NOMO-1 treated with DMSO at 0.1 percent for 48 hours (cell line): Measurements from ENCODE around the gene MAPK12.
A peak's percentile ranks its signal among the peaks of the same experiment; 100 is the strongest.
"Not testable (repeated sequence)": the region's sequence is repeated elsewhere in the genome, so short reads cannot be mapped to it uniquely, and the experiment has no call there.

Experiments used
- DNase-seq: peaks from one replicate; lab custom pipeline; 2025; ENCODE audit not compliant: unreplicated experiment; lab: John Stamatoyannopoulos, UW

Gene MAPK12

DNA sequence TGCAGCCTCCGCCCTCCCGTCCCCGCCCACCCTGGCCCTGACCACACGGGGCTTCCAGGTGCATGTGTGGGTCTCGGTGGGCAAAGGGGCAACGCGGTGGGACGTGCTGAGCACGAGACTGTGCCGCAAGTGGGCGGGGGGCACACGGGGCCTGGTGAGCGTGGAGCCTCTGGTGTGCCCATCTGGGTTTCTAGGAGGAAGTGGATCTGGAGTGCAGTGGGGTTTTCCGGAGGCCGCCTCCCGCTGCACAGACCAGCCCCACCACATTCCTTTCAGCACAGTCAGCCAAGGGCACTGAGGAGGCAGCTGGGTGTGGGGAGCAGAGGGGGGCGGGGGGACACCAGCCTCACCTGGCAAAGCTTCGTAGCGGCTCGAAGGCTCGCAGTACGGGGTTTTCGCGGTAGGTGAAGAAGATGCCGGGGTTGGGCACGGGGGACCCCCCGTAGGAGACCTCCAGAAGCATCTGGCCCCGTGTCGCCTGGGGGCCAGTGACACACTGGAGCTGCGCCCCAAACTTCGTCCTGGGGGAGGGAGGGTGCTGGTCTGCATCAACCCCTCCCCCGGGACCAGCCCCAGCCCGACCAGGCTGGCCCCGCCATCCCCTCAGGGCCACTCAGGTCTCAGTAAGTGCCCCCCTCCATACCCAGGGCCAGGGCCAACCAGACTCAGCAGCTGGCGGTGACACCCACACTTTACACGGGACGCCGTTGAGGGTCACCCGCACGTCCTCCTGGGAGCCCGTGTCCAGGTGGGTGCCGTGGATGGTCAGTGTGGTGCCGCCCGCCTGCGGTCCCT, 21.1 kb upstream of the MAPK12 start:
- no peak for DNase-seq

DNA sequence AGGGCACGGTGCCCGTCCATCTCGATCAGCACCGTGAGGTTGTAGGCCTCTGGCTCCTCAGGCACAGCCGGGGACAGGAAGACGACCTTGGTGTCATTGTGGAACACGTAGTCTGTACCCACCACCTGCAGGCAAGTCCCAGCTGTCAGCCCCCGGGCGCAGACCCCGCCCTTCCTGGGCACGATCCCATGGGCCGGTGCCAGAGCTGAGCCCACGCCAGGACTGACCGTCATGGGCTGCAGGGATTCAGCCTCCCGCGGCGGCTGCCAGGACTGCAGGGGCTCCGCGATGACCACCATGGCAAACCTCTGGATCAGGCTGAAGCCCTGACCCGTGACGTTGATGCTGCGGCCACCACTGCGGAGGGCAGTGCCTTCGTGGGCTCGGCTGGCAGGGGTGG, 20.5 kb upstream of the MAPK12 start:
- DNase-seq, result no peak

DNA sequence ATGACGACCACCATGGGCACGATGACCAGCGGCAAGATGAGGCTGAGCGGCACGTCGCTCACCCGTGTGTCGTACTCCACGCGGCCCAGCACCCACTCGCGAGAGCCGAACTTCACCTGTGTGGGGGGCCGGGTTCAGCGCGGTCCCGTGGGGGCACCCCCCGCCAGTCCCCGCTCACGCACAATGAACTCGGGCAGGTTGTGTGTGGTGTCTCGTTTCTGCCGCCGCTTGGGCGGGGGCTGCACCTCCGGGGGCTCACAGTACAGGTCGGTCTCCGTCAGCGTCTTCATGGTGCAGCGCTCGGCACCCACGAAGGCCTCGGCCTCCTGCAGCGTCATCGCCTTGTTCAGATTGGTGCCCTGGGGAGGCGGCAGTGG, 19.9 kb upstream of the MAPK12 start:
- DNase-seq, result no peak

DNA sequence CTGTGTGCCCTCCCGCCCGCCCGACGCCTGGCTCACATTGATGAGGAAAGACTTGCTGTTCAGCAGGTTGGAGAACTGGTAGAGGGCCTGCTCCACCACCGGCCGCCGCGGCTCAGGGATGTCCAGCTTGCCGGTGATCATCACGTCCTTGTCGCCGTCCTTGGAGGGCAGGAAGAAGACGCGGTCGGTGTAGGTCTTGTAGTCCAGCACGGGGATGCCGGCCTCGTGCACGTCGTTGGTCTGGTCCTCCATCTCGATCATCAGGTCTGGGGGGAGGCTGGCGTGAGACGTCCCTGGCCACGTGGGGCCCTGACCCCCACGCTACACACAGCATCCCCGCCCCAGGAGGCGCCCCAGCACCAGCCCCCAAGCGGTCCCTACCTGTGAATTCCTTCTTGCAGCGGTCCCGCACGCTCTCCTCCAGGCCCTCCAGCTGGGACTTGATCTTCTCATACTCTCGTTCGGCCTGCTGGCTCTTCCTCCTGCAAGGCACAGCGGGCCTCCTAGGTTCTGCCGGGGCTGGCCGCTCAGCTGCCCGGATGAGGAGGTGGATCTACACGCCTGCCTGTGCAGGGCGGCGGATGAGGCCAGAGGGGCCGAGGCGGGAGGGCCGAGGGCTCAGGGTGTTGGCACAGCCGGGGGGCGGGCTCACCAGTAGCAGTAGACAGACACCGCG, 19.4 kb upstream of the MAPK12 start:
- DNase-seq, result no peak

DNA sequence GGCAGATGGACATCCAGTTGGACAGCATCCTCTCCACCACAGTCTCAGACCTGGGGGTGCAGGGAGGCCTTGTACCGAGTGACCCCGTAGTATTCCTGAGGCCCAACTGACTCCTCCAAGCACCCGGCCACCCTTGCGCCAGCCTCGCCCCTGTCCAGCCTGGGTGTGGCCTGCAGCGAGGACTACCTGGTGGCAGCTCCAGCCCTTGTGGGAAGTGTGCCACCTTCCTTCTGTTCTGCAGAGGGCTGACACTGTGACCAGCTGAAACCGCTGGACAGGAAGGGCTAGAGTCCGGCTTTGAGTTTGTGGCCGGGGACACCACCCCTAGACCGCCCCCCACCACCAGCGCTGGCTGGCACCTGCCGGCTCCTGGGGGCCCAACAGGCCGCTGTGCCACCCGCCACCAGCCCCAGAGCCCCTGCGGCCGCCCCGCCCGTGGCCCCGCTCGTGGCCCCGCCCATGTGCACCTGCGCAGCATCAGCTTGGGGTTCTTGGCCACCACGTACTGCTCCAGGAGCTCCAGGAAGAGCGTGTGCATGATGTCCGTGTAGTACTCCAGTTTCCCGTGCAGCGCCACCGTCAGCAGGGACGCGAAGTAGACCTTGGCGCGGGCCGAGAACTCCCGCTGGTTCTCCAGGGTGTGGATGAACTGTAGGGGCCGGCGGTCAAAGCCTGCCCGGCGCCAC, 18.7 kb upstream of the MAPK12 start:
- DNase-seq, result no peak

DNA sequence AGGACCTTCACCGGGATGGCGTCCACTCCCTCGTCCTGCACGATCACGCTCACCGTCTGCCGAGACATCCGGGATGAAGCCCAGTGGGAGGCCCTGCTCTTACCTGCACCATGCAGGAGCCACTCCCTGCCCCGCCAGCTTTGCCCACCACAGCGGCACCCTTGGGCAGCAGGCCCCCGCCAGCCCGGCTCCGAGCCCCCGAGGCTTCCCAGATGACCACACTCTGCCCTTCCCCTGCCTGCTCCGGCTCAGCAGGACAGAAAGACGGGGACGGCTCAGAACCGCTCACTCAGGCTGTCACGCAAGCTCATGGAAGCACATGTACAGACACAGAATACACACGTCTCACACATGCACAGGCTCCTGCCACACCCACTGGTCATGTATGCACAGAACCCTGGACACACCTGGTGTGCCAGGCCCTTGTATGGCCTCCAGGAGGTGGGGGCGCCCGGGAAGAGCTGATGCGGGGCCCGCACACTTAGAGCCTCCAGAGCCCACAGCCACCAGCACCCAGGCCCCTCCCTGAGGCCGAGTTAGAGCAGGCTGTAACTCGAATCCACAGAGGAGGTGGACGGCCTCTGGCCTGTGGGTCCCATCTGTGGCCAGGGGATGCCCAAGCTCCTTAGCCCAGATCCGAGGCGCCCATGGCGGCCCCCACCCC, 17.6 kb upstream of the MAPK12 start:
- no peak for DNase-seq

DNA sequence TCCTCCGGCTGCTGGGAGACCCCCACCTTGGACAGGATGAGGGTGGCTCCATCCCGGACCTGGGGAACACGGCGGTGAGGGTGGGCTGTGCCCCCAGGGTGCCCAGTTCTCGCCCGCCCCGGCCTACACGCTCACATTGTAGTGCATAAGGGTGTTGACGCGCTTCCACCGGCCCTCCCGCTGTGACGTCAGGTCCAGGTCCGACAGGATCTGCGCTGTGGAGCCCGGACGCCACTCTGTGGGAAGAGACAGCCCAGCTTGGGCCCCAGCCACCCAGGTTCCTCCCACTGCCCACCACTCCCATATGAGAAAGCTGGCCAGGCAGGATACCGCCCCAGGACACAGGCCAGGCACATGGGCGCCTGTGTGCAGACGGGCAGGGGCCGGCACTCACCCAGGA, 17.0 kb upstream of the MAPK12 start:
- no peak for DNase-seq

DNA sequence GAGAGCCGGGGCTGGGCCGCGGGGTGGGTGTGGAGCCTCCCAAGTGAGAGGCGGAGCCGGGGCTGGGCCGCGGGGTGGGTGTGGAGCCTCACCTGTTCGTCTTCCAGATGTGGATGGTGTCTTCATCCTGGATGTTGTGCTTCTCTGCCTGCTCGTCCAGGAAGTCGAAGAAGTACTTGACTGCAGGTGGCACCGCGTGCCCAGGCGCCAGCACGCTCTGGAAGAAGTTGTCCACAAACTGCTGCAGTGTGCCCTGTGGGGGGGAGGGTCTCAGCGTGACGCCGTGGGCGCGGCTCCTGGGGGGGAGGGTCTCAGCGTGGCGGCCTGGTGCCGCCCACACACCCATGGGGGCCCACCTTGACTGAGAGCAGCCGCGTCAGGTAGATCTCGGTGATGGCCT, 16.3 kb upstream of the MAPK12 start:
- DNase-seq, result no peak

DNA sequence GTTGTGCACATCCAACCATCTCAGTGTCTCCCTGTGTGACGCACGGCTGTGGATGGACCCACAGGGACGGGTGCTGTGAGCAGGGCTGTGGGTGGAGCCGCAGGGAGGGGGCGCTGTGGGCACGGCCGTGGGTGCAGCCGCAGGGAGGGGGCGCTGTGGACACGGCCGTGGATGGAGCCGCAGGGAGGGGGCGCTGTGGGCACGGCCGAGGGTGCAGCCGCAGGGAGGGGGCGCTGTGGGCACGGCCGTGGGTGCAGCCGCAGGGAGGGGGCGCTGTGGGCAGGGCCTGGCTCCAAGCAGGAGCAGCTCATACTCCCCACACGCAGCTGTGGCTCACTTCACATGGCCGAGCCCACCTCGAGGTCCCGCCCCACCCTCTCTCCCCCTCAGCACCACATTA, 14.7 kb upstream of the MAPK12 start:
- DNase-seq, result peak; percentile 19

DNA sequence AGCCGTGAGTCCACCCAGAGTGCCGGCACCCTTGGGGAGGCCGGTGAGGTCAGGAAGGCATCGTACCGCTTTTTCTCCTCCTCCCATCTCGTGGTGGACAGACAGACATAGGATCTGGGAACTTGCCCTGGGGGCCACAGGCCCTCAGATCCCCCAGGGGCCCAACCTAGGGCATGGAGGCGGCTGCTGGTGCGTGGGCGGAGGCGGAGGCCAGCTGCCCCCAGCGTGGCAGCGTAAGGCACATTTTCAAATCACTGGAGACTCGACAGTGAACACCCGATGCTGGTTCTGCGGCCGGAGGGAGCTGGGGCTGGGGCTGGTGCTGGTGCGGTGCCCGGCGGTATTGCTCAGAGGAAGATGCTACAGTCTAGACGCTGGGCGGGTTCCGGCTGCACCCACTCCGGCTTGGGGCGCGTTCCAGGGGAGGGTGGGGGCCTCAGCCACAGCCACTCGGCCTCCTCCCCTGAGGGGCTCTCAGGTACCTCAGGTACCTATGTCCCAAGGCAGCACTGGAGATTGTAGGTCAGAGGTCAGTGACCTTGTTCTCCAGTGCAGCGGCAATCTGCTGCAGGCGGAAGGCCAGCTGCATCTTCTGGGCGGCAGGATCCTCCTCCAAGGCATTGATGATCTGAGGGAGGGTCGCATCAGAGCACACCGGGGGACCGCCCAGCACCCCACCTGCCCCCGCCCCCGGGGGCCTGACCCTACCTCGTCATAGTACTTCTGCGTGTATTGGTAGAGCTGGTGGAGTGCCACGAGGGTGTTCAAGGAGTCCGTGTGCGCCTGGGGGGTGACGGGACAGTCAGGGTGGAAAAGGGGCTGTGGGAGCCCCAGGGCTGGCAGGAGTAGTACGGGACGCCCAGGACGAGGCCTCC, 13.9 kb upstream of the MAPK12 start:
- DNase-seq, result no peak

DNA sequence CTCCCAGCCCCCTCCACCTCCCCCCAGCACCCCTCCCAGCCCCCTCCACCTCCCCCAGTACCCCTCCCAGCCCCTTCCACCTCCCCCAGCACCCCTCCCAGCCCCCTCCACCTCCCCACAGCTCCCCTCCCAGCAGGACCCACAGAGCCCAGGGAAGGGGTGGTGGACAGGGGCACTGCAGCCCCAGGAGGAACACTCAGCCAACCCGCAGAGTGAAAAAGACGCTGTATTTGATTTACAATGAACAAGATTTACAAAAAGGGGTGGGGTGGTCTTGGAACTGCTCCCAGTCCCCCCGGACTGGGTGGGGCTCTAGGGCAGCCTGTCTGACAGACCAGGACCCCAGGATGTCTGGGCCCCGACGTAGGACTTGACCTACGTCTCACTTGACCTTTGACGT, 13.3 kb upstream of the MAPK12 start:
- no peak for DNase-seq

DNA sequence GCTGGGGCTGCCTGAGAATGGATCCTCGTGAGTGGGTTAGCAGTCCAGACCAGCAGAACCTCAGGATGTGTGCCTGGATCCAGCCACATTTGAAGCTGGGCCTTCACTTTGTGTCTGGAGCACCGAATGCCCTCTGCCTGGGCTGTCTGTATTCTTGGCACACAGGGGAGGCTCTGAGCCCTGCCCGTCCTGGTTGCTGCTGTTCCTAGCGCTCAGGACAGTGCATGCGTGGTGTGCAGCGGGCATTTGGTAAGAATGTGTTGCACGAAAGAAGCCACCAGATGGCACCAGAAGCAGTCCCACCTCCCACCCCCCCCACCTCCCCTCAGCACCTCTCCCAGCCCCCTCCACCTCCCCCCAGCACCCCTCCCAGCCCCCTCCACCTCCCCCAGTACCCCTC, 12.8 kb upstream of the MAPK12 start:
- peak; percentile 33 for DNase-seq

DNA sequence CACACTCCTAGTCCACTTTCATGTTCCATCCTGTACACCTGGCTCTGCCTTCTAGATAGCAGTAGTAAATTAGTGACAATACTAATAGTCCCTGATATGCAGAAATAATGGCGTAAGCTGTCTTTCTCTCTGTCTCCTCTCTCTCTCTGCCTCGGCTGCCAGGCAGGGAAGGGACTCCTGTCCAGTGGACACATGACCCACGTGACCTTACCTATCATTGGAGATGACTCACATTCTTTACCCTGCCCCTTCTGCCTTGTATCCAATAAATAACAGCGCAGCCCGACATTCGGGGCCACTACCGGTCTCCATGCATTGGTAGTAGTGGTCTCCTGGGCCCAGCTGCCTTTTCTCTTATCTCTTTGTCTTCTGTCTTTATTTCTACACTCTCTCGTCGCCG, 12.3 kb upstream of the MAPK12 start:
- not testable (repeated sequence) for DNase-seq

DNA sequence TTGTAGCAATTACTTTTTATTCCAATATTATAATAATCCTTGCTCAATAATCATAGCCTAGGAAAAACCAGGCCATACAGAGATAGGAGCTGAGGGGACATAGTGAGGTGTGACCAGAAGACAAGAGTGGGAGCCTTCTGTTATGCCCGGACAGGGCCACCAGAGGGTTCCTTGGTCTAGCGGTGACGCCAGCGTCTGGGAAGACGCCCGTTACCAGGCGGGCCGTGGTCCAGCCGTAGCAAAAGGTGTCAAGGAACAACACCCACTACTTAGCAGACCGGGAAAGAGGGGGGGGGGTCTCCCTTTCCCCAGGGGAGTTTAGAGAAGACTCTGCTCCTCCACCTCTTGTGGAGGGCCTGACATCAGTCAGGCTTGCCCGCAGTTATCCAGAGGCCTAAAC, 11.9 kb upstream of the MAPK12 start:
- DNase-seq, result not testable (repeated sequence)

DNA sequence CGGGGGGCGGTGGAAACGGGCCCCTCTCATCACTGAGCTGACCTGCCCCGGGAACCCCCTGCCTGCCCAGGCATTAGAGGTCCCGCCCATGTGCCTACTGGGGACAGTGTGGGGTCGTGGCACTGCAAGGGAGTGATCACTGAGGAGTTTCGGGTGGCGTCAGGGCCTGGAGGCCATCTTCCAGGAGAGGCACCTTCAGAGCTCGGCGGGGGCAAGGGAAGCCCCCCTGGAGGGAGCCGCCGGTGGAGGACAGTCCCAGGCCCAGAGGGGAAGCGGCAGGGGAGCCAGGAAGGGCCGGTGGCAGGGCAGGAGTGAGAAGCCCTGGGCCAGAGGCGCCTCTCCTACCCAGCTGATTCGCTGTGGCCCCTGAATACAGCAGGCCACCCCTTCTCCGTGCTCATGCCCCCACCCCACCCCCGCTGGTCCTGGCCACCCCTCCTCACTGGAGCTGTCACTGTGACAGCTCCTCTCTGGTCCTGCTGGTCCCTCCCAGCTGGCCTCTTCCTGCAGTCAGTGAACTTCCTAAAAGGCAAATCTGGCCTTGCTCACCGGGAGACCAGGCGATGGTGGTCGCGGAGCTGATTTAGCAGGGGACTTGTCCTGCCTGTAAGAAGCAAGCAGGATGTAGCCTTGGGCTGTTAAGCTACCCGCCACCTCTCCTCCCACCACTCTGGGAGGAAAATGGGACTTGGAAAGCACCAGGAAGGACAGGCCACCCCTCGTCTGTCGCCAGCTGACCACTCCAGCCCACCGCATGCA, 10.7 kb upstream of the MAPK12 start:
- no peak for DNase-seq

DNA sequence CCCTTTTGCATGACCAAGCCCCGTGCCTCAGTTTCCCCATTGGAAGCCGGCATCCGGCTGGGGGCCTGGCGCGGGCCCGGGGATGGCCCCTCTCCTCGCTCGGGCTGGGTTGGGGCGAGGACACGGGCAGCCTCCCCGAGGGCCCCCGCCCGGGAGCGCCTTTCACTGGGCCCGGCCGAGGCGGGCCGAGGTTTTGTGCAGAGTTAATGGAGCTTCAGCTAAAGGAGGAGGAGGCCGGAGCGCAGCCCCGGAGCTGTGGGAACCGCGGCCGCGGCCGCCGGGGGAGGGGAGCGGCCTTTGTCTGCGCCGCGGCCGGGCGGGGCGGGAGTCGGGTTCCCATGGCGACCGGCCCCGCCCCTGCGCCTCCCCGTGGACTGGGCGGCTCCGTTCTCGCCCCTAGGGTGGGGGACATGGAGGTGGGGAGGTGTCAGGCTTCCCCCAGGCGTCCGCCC, 10.1 kb upstream of the MAPK12 start:
- DNase-seq, result peak; percentile 17

DNA sequence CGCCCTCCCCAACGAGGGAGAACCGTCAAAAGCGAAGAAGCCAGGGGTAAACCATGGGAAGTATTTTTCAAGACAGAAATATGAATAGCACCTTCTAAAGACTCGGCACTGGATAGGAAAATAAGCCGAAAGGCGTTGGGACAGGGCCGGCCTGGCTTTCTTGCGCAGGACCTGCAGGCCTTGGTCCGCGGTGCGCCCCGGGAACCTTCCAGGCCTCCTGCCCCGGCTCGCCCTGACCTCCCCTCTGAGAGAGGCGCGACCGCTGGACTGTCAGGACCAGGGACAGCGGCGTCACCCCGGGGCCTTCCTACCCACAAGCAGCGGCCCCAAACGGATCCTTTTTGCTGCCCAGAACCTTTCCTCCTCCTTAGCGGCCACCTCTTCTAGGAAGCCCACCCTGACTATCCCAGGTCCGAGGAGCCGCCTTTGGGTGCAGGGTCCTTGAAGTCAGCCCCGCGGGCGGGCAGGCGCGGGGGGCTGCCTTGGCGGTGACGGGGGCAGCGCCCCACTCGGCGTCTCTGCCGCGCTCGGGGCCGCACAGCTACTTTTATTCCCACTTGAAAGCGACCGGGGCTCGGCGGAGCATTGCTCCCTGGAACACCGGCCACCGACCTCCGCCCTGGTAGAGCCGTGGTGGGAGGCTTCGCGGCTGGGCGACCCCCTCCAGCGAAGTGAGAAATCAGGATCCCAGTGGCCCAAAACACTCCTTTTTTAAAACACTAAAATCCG, 9.3 kb upstream of the MAPK12 start:
- peak; percentile 40 for DNase-seq

DNA sequence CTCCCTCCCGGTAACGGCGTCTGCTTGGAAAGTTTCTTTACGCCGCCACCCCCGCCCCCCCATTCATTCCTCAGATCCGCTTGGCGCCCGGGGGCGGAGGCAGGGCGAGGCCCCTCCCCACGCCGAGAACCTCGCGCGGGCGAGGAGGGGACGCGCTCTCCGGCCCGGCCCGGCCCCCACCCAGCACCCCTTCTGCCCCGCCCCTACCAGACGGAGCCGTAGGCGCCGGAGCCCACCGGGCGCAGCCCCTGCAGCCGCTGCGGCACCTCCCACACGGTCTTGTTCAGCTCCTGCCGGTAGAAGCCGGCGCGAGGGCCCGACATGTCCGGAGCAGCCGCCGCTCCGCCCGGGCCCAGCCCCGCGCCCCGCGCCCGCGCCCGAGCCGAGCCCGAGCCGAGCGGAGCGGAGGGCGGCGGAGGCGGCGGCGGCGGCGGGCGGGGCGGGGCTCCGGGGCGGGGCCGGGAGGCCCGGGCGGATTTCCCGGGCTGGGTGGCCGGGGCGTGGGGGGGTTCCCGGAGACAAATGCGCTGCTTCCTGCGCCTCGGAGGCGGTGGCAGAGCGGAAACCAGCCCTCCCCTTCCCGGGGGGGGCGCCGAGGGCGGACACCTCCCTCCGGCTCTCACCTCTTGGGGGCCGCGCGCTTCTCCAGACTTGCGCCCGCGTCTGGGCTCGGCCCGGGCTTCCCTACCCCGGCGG, 8.6 kb upstream of the MAPK12 start, which contains the start of gene MAPK11:
TSS of gene MAPK11 (minus strand) at position 411 of the 696 bp plus-strand sequence. CDS start at position 323, 88 bp downstream.
- DNase-seq, result no peak
